ENCODE measurements around the gene CEP70. TPM values are rescaled to one million over a fixed set of nuclear protein-coding genes. Genes with fewer than 3 reads are reported as not detected.
A peak's percentile ranks its signal among the peaks of the same experiment; 100 is the strongest.

CEP70 gene
- total and polyA plus RNA-seq, 8 donors = 13.6 to 44.0 (median 22.8) TPM

DNA sequence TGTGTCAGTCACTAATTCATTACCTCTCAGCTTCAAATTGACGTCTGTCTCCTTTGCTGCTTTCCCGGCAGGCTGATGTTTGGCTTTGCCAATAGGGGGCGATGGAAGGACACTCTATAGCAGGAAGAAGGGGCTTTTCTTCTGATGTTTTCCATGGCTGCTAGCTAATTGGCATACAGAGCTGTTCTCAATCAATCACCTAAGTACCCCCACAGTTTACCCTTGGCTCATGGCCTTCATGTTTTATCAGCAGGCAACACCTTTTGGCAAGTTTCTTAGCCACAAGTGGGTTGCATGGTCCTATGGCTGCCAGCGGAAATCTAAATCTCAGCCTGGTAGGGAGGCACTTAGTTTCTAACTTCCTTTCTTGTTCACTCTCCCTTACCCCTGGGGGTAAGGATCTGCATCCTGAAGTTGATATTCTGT lies 114.6 kb downstream of the CEP70 start:
- peak in 3 of 4 donors; percentile 51 to 83 (median 69) for ATAC-seq
- Histone ChIP-seq H3K9me3 (no peaks in the 10 kb centered on the region), H3K27ac (no peak overlapping the region), H3K27me3 (no peaks in the 10 kb centered on the region), H3K4me1 (no peaks in the 10 kb centered on the region), H3K36me3 (no peaks in the 10 kb centered on the region), H3K4me3 (no peak overlapping the region)
- peak in 1 of 6 donors; percentile 45 for DNase-seq
- WGBS, 2 donors = 33 to 43% methylated on average over 4 of the region's 4 CpGs
- intact Hi-C loops (cut with DNase I) = no loop called here
- TF ChIP-seq, protein P1, sequence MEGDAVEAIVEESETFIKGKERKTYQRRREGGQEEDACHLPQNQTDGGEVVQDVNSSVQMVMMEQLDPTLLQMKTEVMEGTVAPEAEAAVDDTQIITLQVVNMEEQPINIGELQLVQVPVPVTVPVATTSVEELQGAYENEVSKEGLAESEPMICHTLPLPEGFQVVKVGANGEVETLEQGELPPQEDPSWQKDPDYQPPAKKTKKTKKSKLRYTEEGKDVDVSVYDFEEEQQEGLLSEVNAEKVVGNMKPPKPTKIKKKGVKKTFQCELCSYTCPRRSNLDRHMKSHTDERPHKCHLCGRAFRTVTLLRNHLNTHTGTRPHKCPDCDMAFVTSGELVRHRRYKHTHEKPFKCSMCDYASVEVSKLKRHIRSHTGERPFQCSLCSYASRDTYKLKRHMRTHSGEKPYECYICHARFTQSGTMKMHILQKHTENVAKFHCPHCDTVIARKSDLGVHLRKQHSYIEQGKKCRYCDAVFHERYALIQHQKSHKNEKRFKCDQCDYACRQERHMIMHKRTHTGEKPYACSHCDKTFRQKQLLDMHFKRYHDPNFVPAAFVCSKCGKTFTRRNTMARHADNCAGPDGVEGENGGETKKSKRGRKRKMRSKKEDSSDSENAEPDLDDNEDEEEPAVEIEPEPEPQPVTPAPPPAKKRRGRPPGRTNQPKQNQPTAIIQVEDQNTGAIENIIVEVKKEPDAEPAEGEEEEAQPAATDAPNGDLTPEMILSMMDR (IDR thresholded peaks at IDR 0.05) = peak in 3 of 4 donors; percentile 45 to 56 (median 56)
- no peak for FAIRE-seq

DNA sequence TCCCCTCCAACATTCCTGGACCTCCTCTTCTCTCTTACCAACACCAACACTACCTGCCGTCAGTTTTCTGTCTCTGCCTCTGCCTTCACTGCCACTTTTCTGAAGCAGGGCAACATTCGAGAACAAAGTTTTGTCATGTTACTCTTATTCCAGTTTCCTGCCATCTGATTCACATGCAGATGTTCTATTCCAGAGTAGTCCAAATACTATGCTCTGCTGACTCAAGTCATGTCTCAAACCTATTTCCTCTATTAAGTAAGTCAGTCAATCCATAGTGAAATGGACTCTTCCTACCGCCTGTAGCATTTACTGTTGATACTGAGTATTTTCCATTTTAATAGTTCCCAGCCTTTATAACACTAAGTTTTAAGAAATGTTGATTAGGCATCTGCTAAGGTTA lies 116.3 kb downstream of the CEP70 start:
- Histone ChIP-seq H3K36me3 (no peaks in the 10 kb centered on the region), H3K4me1 (no peaks in the 10 kb centered on the region), H3K27ac (no peak overlapping the region), H3K4me3 (no peak overlapping the region), H3K27me3 (no peaks in the 10 kb centered on the region), H3K9me3 (no peaks in the 10 kb centered on the region)
- TF ChIP-seq, protein P1 (IDR thresholded peaks at IDR 0.05) = no peak
- no peak for ATAC-seq
- DNase-seq = no peak
- FAIRE-seq = no peak
- intact Hi-C loops (cut with DNase I) = no loop called here
- 89 to 98% methylated on average over 3 of the region's 3 CpGs for WGBS, 2 donors

DNA sequence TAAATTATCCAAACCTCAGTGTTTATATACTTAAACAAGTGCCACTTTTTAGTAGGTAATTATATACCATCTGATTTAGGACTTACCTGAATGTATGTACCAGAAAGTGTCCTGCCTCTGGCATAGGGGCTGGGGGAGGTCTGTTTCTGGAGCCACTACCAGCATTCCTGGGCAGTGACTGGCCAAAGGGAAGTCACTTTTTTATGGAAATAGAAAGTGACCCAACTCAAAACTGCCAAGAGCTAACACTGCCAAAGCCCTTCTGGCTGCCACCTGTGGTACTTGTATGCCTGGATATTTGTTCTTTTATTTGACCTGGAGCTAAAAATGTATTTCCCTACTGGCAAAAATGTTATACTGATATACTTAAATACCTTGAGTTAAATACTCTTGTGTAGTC lies 116.9 kb downstream of the CEP70 start:
- Histone ChIP-seq H3K36me3 (no peaks in the 10 kb centered on the region), H3K9me3 (no peaks in the 10 kb centered on the region), H3K4me3 (no peak overlapping the region), H3K27ac (no peak overlapping the region), H3K4me1 (no peaks in the 10 kb centered on the region), H3K27me3 (no peaks in the 10 kb centered on the region)
- intact Hi-C loops (cut with DNase I) = no loop called here
- DNase-seq = no peak
- no peak for ATAC-seq
- TF ChIP-seq, protein P1 (IDR thresholded peaks at IDR 0.05) = no peak
- no peak for FAIRE-seq

DNA sequence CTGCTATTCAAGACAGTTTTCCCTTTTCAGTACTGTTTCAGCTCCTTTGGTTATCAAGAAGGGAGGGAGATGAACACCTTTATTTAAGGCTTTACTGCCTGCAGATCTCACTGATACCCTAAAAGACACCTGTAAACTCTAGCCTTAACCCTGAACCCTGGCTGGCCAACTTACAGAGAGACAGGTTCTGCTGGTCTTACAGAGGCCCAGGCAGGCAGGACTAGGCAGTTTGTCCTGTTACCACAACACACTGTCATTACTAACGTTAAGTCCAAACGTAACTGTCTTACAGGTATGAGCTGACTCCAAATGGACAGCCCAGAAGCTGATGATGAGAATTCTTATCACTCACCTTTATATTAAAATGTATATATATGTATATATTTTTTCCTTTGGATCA lies 117.5 kb downstream of the CEP70 start:
- no peaks in the 10 kb centered on the region for H3K36me3 ChIP-seq
- ATAC-seq (no peak), DNase-seq (no peak), FAIRE-seq (no peak)
- TF ChIP-seq, protein P1 (IDR thresholded peaks at IDR 0.05) = no peak
- no peak overlapping the region for H3K4me3 ChIP-seq
- H3K9me3 ChIP-seq = no peaks in the 10 kb centered on the region
- no peaks in the 10 kb centered on the region for H3K4me1 ChIP-seq
- intact Hi-C loops (cut with DNase I) = no loop called here
- H3K27me3 ChIP-seq = no peaks in the 10 kb centered on the region
- no peak overlapping the region for H3K27ac ChIP-seq
- WGBS, 2 donors = 92% methylated on average over 2 of the region's 2 CpGs

DNA sequence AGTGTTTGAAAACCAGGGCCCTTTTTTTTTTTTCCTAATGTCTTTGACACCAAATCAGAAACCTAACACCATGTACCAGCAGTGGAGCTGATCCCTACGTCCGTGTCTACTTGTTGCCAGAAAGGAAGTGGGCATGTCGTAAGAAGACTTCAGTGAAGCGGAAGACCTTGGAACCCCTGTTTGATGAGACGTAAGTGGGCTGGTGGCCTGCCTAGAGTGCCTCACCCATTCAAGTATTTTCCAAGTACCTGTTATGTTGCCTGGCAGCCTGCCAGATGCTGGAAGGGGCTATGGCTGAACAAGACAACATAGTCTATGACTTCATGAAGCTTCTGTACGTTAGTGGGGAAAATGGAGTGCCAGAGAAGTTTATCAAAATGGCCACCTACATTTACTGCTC lies 119.9 kb downstream of the CEP70 start:
- Histone ChIP-seq H3K27ac (no peak overlapping the region), H3K4me1 (no peaks in the 10 kb centered on the region), H3K4me3 (no peak overlapping the region), H3K36me3 (no peaks in the 10 kb centered on the region), H3K9me3 (no peaks in the 10 kb centered on the region), H3K27me3 (no peaks in the 10 kb centered on the region)
- FAIRE-seq (no peak), DNase-seq (no peak), ATAC-seq (no peak)
- 86% methylated on average over 6 of the region's 6 CpGs for WGBS, 2 donors
- intact Hi-C loops (cut with DNase I) = no loop called here
- TF ChIP-seq, protein P1 (IDR thresholded peaks at IDR 0.05) = no peak

All from pancreas (tissue), 10 donors.